Retinal pigment epithelial cell (primary cell): Measurements from ENCODE around the gene RHOBTB3.

Experiments used
- DNase-seq: peaks from one replicate; pipeline ENCODE4 v3.0.0-alpha.2; 2010; ENCODE audit warnings: low read depth
- H3K4me3 ChIP-seq: 2 replicates; pipeline ENCODE4 v1.5.1; 2011; ENCODE audit warnings: mild to moderate bottlenecking, low read length, control low read depth, moderate library complexity
- CTCF ChIP-seq: conservative IDR thresholded peaks from 2 replicates; pipeline ENCODE4 v1.5.1; 2011; ENCODE audit warnings: low read depth, low read length, control low read depth, inconsistent platforms

The RHOBTB3 gene

GRCh38 chr5:95824747-95825146 lies 93.6 kb downstream of the RHOBTB3 start:
- DNase-seq = no peak
- no peak overlapping the region for H3K4me3 ChIP-seq

GRCh38 chr5:95825495-95825894 lies 94.4 kb downstream of the RHOBTB3 start:
- no peak overlapping the region for H3K4me3 ChIP-seq
- no peak for DNase-seq
- no peak for TF ChIP-seq CTCF

More at GRCh38 chr5:95824747-95825146, 93.6 kb downstream of the RHOBTB3 start:
- no peak for TF ChIP-seq CTCF

GRCh38 chr5:95826949-95827891 lies 96.1 kb downstream of the RHOBTB3 start:
- no peak for DNase-seq
- no peak for TF ChIP-seq CTCF
- no peak overlapping the region for H3K4me3 ChIP-seq

GRCh38 chr5:95827892-95828246 lies 96.7 kb downstream of the RHOBTB3 start:
- no peak for DNase-seq
- no peak overlapping the region for H3K4me3 ChIP-seq
- TF ChIP-seq CTCF = no peak

GRCh38 chr5:95830226-95830625 lies 99.1 kb downstream of the RHOBTB3 start:
- no peak overlapping the region for H3K4me3 ChIP-seq
- no peak for DNase-seq
- no peak for TF ChIP-seq CTCF

- no peak for DNase-seq
- no peak for TF ChIP-seq CTCF
- H3K4me3 ChIP-seq = no peak overlapping the region
Measured at GRCh38 chr5:95832664-95833063, 101.5 kb downstream of the RHOBTB3 start.

- DNase-seq = no peak
- no peak for TF ChIP-seq CTCF
- H3K4me3 ChIP-seq = no peak overlapping the region
Measured at GRCh38 chr5:95835682-95836385, 104.7 kb downstream of the RHOBTB3 start.
